IPS-11a (cell line): ENCODE data around the gene DHRS2.

Experiments used
- H3K4me3 ChIP-seq: one replicate; pipeline ENCODE4 v1.5.1; 2013; ENCODE audit warnings: low read depth, low read length, control low read depth

DHRS2 gene

DNA sequence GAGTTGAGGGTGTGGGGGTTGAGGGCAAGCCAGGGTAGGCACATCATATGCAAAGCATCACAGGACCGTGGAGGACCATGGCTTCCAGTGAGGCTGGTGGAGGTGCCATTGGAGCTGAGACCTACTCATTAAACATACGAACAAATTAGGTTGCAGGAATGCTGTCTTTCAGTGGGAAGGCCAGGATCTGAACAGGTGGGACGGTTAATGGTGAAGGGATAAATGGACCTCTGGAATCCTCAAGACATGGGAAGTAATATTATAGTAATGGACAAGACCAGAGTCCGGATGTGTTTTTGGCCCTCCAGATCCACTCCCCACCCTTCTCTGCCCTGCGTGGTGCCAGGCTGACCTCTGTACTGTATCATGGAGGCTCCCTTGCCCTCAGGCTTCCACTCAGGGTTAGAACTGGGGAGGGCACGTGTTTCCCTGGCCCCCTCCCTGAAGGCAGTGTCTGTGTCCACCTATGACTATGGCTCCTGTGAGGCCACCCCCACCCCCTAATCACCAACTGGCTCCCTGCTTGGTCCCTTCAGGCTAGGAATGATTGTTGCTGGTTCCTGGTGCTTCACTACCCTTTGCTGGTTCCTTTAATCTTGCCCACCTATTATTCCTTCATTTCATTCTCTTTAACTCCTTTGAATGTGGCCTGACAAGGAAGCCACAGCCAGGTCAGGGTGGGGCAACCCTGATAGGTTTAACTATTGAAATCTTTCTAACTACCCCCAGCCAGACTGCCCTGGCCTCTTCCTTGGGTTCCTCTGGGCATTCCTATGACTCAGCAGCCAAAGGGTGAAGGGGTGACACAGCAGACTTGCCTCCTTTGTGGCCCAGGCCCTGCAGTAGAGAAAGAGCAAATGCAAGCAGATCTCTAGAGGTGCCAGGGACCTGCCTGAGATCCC is 10.7 kb downstream of the DHRS2 start:
- H3K4me3 ChIP-seq: no peak overlapping the region

DNA sequence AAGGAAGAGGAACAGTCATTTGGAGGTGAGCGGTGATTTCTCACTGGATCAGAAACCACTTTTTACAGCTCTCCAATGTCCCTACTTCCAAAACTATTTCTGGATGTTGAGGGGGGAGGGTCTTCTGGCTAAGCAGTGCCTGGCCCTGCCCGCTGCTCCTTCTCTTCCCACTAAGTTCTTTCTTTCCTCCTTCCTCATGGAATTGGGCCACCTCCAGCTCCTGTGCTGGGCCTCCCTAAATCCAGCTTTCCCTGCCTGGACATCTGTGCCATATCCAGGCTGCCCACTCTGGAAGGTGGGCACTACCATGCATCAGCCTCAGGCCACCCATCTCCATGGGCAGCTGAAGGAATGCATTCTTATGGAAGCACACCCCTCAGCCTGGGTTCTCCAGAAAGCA is 11.5 kb downstream of the DHRS2 start:
- no peak overlapping the region for H3K4me3 ChIP-seq

DNA sequence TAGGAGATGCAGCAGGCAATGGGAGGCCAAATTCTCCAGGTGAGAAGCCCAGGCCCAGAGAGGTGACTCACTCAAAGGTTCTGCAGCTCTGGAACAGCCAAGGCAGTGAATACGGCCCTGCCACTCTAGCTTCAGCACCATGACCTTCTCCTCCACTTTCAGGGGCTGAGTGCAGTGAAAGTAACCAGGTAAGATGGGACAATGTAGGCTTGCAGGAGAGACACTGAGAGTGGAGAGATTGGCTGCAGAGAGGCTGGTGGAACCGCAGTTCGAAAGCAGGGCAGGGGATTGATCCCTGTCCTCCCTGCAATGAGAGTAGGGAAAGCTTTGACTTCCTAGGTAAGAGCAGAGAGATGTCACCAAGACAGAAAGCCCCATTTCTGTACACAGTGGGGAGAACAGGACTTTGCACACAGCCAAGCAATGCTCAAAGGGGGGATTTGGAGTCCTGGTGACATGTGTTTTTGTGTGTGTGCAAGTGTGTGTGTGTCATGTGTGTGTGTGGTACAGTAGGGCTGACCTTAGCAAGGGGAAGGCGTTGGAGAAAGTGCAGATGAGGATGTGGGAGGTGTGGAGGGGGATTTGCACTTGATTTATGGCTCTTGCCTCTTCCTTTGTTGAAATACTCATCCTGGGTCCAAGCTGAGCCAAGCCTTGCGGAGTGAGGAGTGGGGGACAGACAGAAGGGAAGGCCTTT is 12.7 kb downstream of the DHRS2 start:
- H3K4me3 ChIP-seq: no peak overlapping the region

DNA sequence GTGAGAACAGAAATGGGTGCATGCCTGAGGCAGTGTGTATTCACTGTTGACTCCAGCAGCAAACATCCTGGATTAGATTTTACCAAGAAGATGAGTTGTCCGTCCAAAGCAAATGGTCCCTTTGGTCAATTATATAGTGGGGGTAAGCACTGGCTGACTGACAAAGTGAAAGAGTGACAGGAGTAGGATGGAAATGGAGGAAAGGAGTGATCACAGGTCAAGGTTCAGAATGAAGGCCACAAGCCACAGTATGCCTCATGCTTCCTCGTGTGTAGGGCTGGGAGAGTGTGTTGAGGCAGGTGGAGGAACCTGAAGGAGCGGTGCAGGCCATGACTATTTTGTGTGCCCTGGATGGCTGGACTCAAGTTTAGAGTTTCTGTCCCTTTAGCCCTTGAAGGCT is 14.3 kb downstream of the DHRS2 start:
- H3K4me3 ChIP-seq: no peak overlapping the region

DNA sequence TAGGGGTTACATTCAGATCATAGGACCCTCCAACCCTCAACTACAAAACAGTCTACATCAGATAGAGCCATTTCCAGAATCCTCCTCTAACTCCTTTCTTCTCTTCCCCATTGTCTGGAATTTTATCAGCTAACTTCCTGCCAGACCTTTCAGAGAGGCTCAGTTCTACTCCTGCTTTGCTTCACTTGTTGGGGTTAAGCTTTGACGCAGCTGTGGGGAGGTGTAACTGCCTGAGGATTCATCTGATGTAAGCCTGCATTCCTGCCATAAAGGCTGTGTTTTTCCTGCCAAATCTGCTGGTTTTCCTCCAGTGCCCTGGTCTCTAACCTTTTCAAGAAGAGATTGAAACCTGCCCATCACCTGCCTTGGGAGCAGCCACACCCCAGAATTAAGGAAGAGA is 16.9 kb downstream of the DHRS2 start:
- H3K4me3 ChIP-seq: no peak overlapping the region

DNA sequence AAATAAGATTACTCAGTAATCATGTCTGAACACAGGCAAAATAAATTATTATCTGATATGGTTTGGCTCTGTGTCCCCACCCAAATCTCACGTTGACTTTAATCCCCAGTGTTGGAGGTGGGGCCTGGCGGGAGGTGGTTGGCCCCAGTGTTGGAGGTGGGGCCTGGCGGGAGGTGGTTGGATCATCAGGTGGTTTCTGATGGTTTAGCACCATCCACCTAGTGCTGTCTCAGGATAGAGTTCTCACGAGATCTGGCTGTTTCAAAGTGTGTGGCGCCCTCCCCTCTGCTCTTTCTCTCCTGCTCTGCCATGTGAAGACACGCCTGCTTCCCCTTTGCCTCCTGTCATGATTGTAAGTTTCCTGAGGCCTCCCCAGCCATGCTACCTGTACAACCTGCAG is 18.1 kb downstream of the DHRS2 start:
- no peak overlapping the region for H3K4me3 ChIP-seq

DNA sequence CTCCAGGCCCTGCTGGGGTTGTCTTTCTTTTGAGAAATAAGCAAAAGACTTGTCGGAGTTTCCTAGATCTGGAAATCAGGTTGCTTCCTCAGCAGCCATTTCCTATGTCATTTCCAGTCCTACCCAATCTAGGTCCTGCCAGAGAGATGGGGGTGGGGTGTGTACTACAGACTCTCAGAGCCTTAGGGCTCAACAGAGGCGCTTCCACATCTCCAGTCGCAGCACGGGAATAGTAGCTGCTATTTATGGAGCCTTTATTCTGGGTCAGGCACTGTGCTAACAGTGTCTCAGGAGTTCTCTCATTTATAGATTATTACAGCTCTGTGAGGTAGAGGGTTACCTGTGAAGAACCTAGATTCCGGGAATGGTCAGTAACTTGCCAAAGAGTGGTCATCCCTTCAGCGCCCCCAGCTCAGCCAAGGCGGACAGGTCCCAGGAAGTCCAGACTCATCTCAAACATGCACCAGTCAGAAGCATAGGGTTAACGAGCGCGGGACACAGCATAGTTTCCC is 21.9 kb downstream of the DHRS2 start:
- H3K4me3 ChIP-seq: no peak overlapping the region

DNA sequence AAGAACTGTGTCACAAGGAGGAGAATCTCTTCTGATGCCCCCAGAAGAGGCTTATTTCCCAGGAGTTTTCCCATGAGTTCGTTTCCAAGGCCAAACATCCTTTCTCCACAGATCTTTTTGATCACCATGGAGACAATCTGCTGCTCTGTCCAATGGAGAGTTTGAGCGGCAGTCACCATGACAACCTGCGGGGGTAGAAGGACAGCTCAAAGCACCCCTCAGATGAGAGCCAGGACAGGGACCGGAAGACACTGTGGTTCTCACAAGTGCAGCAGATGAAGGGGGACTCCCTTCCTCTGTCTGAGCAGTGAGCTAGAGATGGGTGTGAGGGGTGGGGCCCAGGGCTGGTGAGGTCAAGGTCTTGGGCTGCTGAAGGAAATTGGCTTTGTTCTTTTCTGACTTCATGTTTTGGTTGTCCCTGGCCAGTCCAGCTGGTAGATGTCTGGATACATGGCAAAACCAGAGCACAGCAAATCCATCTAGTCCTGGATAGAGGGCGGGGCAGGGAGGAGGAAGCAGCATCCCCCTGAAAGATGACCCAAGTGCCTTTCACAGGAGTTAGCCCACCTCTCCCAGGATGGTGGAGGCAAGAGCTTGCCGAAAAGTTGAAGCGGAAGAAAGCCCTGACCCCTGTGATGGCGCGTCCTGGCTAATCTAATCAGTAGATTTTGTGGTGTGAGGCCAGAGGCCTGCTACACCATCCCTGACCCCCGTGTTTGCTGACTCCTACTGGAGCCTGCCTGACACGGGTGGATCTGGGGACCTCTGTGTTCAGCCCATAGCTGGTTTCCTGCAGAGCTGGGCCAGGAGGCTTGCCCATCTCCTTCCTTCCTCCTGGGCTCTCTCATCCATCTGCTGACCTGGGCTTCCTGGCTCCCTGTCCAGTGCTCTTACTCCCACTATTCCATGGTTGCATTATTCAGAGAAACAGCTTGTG is 24.4 kb downstream of the DHRS2 start:
- H3K4me3 ChIP-seq: no peak overlapping the region

DNA sequence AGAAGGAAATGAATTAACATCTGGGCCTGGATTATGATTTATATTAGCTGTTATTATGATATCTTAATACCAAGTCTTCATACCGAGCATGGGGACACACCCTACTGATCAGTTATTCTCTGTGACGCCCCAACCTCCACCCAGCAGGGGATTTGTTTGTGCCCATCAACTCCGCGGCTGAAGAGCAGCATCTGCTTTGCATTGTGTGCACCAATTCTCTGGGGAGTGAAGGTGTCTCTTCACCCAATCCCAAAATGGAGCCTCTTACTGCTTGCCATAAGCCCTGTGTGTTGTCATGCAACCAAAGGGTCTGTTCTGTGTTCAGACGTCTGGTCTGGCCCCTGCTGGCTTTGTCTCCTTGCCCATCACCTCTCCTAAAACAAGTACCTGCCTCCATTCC is 25.4 kb downstream of the DHRS2 start:
- no peak overlapping the region for H3K4me3 ChIP-seq

DNA sequence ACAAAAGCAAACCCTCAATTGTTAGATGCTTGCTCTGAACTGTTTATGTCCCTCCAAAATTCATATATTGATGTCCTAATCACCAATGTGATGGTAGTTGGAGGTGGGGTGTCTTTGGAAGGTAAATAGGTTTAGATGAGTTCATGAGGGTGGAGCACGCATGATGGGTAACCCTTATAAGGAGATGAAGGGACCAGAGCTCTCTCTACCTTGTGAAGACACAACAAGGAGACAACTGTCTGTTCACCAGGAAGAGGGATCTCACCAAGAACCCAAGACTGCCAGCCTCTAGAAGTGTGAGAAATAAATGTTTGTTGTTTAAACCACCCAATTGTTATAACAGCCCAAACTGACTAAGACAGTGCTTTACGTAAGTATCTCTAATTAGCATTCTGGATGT is 27.0 kb downstream of the DHRS2 start:
- H3K4me3 ChIP-seq: no peak overlapping the region

DNA sequence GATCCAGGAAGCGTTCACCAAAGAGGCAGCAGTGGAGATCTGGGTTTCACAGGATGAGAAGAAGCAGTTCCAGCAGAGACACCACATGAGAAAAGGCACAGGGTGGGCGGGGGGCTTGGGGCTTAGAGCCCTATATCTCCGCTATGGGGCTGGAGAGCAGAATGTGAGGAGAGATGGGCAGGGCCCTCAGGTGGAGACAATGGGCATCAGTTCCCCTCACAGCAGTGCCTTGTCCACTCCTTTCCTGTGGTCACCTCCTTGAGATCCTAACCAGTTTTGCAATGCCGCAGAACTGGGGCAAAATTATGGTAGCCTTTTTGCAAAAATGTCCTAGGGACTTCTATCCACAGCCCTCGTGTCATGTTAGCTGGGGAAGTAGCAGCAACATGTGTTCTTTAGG is 27.5 kb downstream of the DHRS2 start:
- no peak overlapping the region for H3K4me3 ChIP-seq

DNA sequence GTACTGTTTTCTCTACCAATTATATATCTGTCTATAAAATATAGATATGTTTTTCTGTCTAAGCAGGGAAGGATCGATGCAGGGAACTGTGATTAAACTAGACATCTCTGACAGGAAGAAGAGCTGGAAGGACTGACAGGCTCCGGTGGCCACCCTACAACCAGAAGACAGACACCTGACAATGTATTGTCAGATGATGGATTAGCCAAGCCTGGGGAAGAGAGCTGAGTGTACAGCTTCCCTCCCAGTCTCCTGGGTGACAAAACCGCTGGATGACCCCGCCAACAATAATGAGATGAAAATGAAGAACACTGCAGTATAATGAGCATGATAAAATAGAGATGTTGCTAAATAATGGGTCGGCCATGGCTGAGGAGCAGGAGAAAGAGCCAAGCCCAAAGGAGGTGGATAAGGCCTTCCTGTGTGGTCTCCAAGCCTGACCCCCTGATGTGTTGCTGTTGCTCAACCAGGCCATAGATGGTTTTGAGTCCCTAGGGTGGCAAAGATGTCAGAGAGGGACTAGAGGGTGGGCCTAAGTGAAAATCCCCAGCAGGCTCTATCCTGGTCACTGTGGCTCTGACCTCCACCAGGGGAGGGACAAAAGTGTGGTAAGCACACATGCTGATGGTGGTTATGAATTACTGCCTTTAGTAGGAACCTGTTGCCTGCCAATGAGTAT is 28.2 kb downstream of the DHRS2 start:
- H3K4me3 ChIP-seq: no peak overlapping the region

DNA sequence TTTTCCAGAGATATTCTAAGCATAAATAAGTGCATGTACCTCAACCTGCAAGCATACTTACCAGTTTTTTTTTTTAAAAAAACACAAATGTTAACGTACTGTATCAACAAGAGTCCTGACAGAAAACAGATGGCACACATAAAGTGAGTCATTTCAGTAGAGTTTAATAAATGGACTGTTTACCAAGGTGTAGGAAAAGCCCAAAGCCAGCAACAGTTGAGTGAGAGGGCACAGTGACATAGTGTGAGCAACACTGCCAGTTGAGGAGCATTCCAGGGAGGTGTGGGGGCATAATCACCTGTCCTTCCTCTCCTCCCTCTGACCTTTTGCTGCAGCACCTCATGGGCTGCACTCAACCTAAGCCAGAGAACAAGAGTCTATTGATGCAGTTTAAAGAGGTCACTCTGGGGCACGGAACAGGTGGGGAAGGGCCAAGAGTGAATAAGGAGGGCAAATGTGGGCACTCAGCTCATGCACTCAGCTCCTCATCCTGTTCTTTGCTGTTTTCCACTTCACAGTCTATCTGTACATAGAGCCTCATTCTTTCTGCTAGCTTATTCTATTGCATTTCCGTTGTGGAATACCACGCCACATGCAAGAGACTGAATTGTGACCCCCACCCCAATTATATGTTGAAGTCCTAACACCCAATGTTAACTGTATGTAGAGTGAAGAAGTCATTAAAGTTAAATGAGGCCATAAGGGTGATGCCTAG is 29.3 kb downstream of the DHRS2 start:
- H3K4me3 ChIP-seq: no peak overlapping the region

DNA sequence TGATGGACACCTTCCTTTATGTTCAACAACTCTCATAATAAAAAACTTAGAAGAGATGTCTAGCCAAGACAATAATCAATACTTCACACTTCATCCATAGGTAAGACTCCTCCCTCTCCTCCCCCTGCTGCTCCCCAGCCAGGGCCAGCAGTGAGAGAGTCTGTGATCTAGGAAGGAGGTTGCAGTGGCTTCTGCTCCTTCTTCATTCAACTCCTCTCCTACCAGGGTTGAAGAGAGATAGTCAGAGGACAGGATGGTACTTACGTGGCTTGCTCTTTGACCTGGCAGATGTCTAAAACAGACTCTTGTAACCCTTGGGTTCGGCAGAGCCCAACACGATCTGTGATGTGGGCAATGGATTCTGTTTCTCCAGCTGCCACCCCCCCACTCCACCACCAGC is 31.0 kb downstream of the DHRS2 start:
- no peak overlapping the region for H3K4me3 ChIP-seq

DNA sequence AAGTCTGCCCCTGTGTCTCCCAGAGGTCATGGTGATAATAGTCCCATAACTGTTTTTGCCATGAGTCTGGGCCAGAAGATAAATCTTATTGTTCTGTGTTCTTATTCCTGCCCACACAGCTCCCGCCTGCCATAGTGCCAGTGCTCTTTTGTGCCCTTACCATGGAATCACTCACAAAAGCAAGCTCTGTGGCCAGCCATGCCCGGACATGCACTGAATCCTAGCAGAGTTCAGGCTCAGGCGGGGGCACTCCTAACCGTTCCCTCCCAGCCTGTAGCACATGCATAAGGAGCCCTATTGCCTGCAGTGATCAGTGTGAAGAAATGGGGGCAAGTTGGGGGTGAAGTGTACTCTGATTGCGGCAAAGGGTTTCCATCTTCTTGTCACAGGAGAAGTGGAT is 33.3 kb downstream of the DHRS2 start:
- H3K4me3 ChIP-seq: no peak overlapping the region

DNA sequence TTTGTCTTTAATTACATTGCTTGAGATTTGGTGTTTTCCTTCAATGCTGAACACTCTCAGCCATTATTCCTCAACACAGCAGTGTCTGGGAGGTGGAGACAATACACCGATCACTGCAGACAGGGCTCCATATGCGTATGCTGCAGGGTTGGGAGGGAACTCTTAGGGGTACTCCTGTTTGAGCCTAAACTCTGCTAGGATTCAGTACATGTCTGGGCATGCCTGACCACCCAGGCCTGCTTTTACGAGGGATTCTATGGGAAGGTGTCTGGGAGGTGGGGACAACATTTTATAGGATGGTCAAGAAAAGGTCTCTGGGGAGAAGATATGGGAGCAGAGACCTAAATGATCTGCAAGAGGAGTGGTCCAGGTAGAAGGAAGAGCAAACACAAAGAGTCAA is 34.3 kb downstream of the DHRS2 start:
- no peak overlapping the region for H3K4me3 ChIP-seq

DNA sequence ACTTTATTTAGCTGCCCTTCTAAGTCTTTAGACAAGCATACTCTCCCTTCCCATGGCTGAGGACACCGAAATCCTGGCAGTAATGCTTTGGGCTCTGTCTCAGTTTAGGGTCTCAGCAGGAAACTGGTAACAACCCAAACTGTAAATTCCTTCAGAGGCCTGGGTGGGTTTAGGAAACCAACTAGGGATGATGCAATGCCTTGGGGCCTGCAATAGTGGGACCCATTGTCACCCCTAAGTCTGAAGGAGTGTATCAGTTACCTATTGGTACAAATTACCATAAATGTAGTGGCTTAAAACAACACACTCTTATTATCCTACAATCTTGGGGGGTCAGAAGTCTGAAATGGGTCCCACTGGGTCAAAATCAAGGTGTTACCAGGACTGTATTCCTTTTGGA is 36.0 kb downstream of the DHRS2 start:
- H3K4me3 ChIP-seq: no peak overlapping the region

DNA sequence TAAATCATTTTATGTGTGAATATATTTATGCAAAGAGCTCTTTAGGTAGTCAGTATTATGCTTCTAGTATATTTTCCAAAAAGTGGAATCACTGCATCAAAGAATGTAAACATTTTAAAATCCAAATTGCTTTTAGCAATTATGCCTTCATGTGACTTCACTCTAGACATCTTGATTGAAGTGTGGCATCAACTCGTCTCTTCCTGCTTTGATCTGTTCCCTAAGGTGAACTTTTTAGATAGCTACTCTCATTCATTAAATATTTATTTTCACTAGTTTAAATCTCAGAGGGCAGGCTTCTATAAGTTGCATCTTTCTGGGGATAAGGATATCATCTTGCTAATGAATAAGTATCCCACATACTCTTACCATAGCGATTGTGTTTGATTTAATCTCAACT is 39.2 kb downstream of the DHRS2 start:
- no peak overlapping the region for H3K4me3 ChIP-seq

DNA sequence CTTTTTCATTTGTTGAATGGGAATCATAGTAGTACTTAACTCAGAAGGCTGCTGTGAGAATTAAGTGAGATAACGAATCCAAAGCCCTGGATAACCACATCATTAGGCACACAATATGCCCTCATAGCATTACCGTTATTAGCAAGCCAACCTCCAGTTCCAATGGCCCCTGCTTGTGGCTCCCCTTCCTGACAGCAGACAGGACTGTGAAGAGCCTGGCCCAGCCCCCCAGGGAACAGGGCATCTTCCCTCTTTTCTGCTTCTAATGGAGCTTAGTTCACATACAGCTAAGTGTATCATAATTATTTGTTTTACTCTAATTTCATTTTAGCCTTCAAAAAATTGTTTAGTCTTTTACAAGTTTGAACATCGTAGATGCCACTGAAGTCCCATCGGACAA is 39.7 kb downstream of the DHRS2 start:
- no peak overlapping the region for H3K4me3 ChIP-seq

DNA sequence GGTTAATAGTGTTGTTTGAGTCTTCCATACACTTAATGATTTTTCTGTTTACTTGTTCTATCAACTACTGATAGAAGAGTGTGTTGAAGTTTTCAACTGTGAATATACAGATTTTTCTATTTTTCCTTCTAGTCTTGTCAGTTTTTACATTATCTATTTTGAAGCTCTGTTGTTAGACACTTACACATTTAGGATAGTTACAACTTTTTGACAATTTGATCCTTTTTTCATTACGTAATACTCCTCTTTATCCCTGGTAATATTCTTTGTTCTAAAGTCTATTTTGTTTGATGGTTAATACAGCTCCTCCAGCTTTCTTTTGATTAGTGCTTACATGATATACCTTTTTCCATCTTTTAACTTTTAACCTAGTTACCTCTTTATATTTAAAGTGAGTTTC is 45.2 kb downstream of the DHRS2 start:
- no peak overlapping the region for H3K4me3 ChIP-seq
